GM18511 (cell line): ENCODE measurements around the gene INTS2.
"Not testable (repeated sequence)": the region's sequence is repeated elsewhere in the genome, so short reads cannot be mapped to it uniquely, and the experiment has no call there.

Source experiments
- ATAC-seq: cut with Tn5 transposase; IDR thresholded peaks from one replicate; pipeline ENCODE4 v1.9.1; 2021; ENCODE audit warnings: mild to moderate bottlenecking, moderate library complexity; ENCODE audit not compliant: unreplicated experiment

INTS2 gene

GRCh38 chr17:61826198-61826597 lies 101.6 kb downstream of the INTS2 start:
- ATAC-seq: not testable (repeated sequence)

DNA sequence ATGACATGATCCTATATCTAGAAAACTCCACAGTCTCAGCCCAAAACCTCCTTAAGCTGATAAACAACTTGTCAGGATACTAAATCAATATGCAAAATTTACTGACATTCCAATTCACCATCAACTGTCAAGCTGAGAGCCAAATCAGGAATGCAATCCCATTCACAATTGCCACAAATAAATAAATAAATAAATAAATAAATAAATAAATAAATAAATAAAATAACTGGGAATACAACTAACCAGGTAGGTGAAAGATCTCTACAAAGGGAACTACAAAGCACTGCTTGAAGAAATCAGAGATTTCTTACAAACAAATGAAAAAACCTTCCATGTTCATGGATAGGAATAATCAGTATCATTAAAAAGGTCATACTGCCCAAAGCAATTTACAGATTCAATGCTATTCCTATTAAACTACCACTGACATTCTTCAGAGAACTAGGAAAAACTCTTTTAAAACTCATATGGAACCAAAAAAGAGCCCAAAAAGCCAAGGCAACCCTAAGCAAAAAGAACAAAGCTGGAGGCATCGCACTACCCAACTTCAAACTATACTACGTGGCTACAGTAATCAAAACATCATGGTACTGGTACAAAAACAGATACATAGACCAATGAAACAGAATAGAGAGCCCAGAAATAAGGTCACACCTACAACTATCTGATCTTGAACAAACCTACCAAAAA lies 102.2 kb downstream of the INTS2 start:
- no peak for ATAC-seq

DNA sequence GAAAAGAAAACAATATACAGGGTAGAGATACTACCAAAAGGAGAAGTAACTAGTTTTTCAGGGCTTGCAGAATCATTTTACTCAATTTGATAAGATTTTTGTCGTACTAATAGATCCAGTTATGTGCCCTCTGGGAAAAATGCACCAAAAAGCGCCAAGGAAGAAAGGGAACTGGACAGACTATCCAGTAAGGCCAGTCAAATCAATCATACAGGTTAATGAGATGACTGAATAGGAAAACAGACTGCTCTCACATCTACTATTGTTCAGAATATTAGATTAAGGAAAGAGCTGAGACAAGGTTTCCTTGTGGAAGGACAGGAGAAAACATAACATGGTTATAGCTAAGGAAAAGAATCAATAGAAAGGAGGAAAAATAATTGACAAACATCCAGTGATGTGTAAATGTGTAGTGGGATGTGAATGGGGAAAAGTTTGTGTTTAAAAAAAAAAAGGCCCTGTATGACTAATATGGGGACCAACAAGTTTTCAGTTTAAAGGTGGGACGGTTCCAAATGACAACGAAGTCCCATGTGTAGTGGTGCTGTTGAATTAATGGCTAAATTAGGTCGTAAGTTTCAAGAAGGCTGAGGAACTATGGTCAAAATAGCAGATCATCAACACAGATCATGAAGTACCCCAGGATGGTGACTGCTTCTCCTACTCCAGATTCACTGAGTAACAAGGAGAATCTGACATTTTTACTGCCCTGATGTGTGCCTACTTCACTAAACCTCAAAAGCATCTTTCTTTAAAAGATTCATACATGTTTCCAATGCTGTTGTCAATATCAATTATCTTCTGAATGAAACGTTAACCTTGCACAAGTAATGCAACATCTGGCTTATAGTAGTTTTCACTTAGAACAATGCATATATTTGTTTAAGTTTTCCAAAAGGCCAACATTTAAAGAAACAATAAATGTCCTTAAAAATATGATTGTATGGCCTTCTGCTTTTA lies 105.2 kb downstream of the INTS2 start:
- no peak for ATAC-seq

- no peak for ATAC-seq
Observed at GRCh38 chr17:61821655-61822054, 106.1 kb downstream of the INTS2 start.

DNA sequence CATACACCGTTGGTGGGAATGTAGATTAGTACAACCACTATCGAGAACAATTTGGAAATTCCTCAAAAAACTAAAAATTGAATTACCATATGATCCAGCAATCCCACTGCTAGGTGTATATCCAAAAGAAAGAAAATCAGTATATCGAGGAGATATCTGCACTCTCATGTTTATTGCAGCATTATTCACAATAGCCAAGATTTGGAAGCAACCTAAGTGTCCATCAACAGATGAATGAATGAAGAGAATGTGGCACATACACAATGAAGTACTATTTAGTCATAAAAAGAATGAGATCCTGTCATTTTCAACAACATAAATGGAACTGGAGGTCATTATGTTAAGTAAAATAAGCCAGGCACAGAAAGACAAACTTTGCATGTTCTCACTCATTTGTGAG lies 108.5 kb downstream of the INTS2 start:
- ATAC-seq: not testable (repeated sequence)

DNA sequence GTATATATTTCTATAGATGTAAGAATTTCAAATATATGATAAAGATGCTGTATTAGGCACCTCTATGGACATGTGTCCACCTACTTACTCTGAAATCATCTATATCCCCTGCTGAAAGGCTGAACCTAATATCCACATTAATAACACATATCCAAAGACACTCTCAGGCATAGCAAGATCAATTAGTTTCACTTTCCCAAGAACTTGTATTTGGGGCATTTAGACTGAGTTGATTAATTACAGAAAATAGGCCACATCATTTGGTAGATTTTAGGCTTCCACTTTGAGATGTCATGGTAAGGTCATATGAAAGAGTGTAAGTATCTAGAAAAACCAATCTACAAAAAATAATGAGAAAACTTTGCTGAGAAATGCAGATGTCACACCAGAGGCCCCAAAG lies 109.6 kb downstream of the INTS2 start:
- ATAC-seq: no peak

DNA sequence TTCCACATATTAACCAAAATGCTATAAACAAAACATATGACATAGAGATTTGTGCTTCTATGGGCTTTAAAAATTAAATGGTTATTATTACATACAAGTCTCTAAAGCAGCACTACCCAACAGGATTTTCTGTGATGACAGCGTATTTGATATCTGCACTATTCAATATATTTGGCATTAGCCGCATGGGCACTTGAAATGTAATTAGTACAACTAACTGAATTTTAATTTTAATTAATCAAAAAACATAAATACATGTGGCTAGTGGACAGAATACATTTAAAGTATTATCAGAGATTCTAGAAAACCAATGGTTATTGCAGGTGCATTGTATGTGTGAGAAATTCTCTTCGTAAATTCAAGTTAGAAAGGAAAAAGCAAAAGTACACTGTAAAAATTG lies 110.3 kb downstream of the INTS2 start:
- ATAC-seq: no peak

GRCh38 chr17:61816538-61816937 lies 111.2 kb downstream of the INTS2 start:
- ATAC-seq: peak; percentile 52

DNA sequence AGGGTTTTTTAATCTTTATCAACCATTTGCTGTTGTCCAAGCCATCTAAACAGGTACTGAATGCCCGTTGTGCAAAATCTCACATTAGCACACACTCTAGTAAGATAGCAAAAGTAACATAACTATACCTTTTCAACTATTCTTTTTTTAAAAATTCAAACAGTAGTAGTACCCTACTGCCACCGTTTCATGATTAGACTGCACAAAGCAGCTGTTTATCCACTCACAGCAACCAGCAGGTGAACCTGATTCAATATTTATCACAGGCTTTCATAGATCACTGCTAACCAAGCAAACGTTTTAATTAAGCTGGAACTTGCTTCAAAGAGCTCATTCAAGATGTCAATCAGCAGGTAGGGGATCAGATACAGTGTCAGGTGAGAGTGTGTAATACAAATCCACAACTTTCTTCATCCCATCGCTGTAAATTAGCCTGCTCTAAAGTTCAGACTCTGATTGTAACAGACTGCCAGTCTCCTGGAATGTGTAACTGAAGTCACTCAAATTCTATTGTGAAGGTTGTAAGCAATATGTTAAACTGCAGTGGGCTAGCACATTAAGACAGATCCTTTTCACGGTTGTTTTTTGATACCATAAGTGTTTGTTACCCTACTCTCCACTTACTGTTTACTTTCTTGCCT lies 111.8 kb downstream of the INTS2 start:
- ATAC-seq: peak; percentile 37
